GM21390 (cell line): ENCODE measurements around the gene RAB8B.
"Not testable (repeated sequence)": the region's sequence is repeated elsewhere in the genome, so short reads cannot be mapped to it uniquely, and the experiment has no call there.

Experiments
- ATAC-seq: cut with Tn5 transposase; IDR thresholded peaks from one replicate; pipeline ENCODE4 v1.9.1; 2021; ENCODE audit not compliant: unreplicated experiment

Gene RAB8B

DNA sequence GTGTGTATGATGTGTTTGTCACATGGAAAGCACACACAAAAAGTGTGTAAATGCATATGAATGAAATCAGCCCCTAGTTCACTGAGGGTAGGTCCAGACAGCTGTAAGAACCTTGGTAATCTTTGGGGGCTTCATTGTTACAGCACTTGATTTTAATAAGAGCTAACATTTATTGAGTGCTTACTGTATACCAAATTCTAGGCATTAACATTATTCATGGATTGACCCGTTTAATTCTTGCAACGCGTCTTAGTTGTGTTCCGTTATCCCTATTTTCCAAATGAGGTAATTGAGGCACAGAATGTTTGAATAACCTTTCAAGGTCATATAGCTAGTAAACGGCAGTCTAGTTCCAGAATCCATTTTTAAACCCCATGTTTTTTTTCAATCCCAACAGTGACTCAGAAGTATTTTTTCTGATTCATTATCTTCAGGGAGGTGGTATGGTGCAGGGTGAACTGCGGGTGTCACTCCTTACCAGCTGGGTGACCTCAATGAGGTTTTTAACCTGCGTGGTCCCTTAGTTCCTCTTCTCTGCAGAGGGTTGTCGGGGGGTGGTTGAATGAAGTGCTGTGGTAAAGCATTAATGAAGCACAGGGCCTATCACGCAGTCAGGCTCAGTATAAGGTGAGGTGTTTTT is 14.2 kb downstream of the RAB8B start:
- peak; percentile 63 for ATAC-seq

- ATAC-seq, result no peak
Observed at GRCh38 chr15:63206079-63206478, 16.7 kb downstream of the RAB8B start.

DNA sequence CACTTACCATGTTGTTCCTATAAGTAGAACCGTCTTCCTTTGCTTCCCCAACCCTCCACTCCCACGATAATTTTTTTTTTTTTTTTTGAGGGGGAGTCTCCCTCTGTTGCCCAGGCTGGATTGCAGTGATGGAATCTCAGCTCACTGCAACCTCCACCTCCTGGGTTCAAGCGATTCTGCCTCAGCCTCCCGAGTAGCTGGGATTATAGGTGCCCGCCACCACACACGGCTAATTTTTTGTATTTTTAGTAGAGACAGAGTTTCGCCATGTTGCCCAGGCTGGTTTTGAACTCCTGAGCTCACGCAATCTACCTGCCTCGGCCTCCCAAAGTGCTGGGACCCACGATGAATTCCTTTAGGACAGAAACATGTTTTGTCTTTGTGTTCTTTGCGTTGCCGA is 19.4 kb downstream of the RAB8B start:
- not testable (repeated sequence) for ATAC-seq

GRCh38 chr15:63210151-63211091 is 21.0 kb downstream of the RAB8B start:
- ATAC-seq, result no peak

GRCh38 chr15:63211092-63211490 is 21.7 kb downstream of the RAB8B start:
- ATAC-seq, result no peak

- no peak for ATAC-seq
Observed at GRCh38 chr15:63211549-63211948, 22.1 kb downstream of the RAB8B start.

DNA sequence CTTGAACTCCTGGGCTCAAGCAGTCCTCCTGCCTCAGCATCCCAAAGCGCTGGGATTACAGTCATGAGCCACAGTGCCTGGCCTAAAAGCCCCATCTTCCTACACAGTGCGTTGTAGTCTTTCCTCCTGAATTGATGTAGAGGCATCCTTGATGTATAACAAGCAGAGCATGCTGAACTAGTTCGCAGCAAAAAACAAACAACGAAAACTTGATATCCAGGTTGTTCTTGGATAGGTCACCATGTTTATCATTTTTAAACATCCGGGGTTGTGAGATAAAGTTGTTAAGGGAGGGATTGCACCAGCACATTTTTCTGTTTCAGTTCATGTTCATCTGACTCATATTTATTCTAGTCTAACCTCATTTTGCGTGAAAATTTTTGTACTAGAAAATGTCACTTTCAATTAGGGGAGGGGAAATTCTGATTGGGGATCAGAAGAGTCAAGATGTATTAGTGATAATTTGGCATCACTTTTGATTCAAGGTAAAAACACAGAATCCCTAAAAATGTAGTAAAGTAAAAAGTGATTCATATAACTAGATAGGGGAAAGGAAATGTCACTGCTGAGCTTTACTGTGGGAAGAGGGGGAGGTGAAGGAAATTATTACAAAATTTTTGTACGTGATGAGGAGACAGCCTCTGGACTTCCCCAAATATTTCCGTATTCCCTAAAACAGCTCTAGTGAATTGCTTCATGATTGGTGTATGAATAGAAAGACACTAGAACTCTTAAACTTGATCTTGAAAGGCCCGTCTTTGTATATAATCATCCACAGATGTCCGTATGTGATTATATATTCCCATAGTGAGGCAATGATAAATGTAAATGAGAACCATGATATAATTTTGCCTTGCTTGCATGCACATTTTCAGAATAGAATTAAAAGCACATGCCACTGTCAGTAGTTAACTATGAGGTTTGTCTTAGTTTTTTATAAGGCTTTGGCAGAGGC is 22.9 kb downstream of the RAB8B start:
- peak; percentile 41 for ATAC-seq

- no peak for ATAC-seq
Observed at GRCh38 chr15:63218100-63218808, 28.8 kb downstream of the RAB8B start.

GRCh38 chr15:63219196-63219710 is 29.8 kb downstream of the RAB8B start:
- no peak for ATAC-seq

- ATAC-seq, result no peak
Observed at GRCh38 chr15:63221346-63221745, 31.9 kb downstream of the RAB8B start.

- ATAC-seq, result no peak
Observed at GRCh38 chr15:63223463-63223862, 34.1 kb downstream of the RAB8B start.

GRCh38 chr15:63225381-63225780 is 36.0 kb downstream of the RAB8B start:
- ATAC-seq, result no peak

GRCh38 chr15:63226155-63226883 is 36.9 kb downstream of the RAB8B start:
- ATAC-seq, result no peak

GRCh38 chr15:63226966-63227401 is 37.6 kb downstream of the RAB8B start:
- no peak for ATAC-seq

DNA sequence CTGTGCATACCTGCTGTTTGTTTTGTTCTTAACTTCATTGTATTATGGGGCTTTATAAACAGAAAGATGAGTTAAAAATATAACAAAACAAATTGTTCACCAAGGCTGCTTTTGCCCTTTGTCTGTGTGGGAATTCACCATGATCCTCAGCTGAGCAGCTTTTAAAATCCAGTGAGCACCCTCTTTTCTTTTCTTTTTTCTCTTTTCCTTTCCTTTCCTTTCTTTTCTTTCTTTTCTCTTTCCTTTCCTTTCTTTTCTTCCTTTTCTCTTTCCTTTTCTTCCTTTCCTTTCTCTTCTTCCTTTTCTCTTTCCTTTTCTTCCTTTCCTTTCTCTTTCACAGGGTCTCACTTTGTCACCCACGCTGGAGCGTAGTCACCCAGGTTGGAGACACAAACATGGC is 38.3 kb downstream of the RAB8B start:
- ATAC-seq, result no peak

GRCh38 chr15:63231206-63231605 is 41.8 kb downstream of the RAB8B start:
- ATAC-seq, result no peak

GRCh38 chr15:63231706-63232105 is 42.3 kb downstream of the RAB8B start:
- ATAC-seq, result no peak

DNA sequence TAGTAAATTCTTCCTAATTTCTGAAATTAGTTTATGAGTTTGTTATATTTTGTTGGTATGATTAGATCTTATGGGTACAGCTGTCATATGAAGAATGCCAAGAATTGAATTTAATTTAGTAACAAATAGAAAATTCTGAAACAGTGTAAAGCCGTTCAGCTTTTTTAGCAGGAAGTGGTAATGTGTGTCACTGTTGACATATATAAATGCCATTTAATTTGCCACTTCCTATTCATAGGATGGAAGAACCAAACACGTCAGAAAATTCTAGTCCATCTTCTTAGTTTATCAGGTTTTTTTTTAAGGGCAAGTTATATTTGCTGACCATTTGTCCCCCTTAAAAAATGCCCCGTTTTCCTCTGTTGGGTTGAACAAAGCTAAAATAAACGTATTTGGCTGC is 43.0 kb downstream of the RAB8B start:
- no peak for ATAC-seq

DNA sequence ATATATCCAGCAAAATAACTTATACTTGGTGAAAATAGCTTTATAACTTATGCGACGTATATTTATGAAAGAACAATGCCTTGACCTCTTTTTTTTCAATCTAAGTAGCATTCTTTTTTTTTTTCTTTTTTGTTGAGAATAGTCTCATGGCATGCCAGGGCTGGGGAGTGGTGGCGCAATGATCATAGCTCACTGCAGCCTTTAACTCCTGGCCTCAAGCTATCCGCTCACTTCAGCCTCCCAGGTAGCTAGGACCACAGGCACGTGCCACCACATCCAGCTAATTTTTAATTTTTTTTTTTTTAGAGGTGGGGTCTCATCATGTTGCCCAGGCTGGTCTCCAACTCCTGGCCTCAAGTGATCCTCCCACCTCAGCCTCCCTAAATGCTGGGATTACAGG is 43.5 kb downstream of the RAB8B start:
- no peak for ATAC-seq
